CD4-positive, alpha-beta T cell treated with Interleukin-10 for 1 hour (primary cell): ENCODE data around the gene GOLIM4.
"Not testable (repeated sequence)": the region's sequence is repeated elsewhere in the genome, so short reads cannot be mapped to it uniquely, and the experiment has no call there.

Experiments
- DNase-seq: peaks from one replicate; pipeline ENCODE4 v3.0.0-alpha.2; 2020

The GOLIM4 gene

GRCh38 chr3:168073842-168074605 lies 21.7 kb downstream of the GOLIM4 start:
- DNase-seq = no peak

GRCh38 chr3:168072323-168072650 lies 23.4 kb downstream of the GOLIM4 start:
- DNase-seq = no peak

GRCh38 chr3:168071591-168072322 lies 24.0 kb downstream of the GOLIM4 start:
- DNase-seq = no peak

GRCh38 chr3:168070919-168071318 lies 24.8 kb downstream of the GOLIM4 start:
- no peak for DNase-seq

GRCh38 chr3:168068346-168068745 lies 27.4 kb downstream of the GOLIM4 start:
- DNase-seq = no peak

GRCh38 chr3:168066882-168067281 lies 28.8 kb downstream of the GOLIM4 start:
- DNase-seq = no peak

- no peak for DNase-seq
These were observed 30.2 kb downstream of the GOLIM4 start for GRCh38 chr3:168065569-168065968.

GRCh38 chr3:168063122-168063521 lies 32.6 kb downstream of the GOLIM4 start:
- no peak for DNase-seq

GRCh38 chr3:168062679-168063078 lies 33.0 kb downstream of the GOLIM4 start:
- DNase-seq = no peak

GRCh38 chr3:168061332-168061996 lies 34.3 kb downstream of the GOLIM4 start:
- no peak for DNase-seq

- DNase-seq = no peak
These were observed 35.4 kb downstream of the GOLIM4 start for GRCh38 chr3:168060317-168060716.

- DNase-seq = no peak
These were observed 37.2 kb downstream of the GOLIM4 start for GRCh38 chr3:168058481-168058880.

GRCh38 chr3:168056398-168057230 lies 39.1 kb downstream of the GOLIM4 start:
- DNase-seq = not testable (repeated sequence)

- DNase-seq = no peak
These were observed 41.3 kb downstream of the GOLIM4 start for GRCh38 chr3:168054447-168054846.

GRCh38 chr3:168053115-168053514 lies 42.6 kb downstream of the GOLIM4 start:
- DNase-seq = no peak

- DNase-seq = no peak
These were observed 43.2 kb downstream of the GOLIM4 start for GRCh38 chr3:168052515-168052914.

GRCh38 chr3:168051531-168052471 lies 43.9 kb downstream of the GOLIM4 start:
- no peak for DNase-seq

GRCh38 chr3:168051070-168051469 lies 44.7 kb downstream of the GOLIM4 start:
- no peak for DNase-seq

- no peak for DNase-seq
These were observed 46.3 kb downstream of the GOLIM4 start for GRCh38 chr3:168049367-168049974.

- no peak for DNase-seq
These were observed 47.1 kb downstream of the GOLIM4 start for GRCh38 chr3:168048414-168049330.
